GM23248 (cell line): ENCODE results near the gene CYP2C19.

Experiments
- EZH2 ChIP-seq: fragments of 200-600 bp; sonication (generic); IDR thresholded peaks from 2 replicates; pipeline ENCODE4 v1.6.1; 2018; ENCODE audit warnings: antibody characterized with exemption, mild to moderate bottlenecking; ENCODE audit not compliant: insufficient read depth, poor library complexity, severe bottlenecking
- EZH2phosphoT487 ChIP-seq: fragments of 200-600 bp; sonication (generic); IDR thresholded peaks from 2 replicates; pipeline ENCODE4 v1.6.1; 2018; ENCODE audit warnings: antibody characterized with exemption, moderate library complexity, mild to moderate bottlenecking, low read depth; ENCODE audit not compliant: insufficient read depth

GRCh38 chr10:94735197-94735596 lies 27.3 kb upstream of the CYP2C19 start:
- TF ChIP-seq EZH2, result no peak
- no peak for TF ChIP-seq EZH2phosphoT487
